Loucy (cell line): ENCODE measurements around the gene SWI5.

ENCODE experiments used
- CTCF ChIP-seq: fragments of 200-600 bp; sonication (generic); conservative IDR thresholded peaks from 2 replicates; pipeline ENCODE4 v1.5.1; 2014; ENCODE audit warnings: mild to moderate bottlenecking, antibody characterized with exemption, low read length
- EZH2phosphoT487 ChIP-seq: fragments of 200-600 bp; IDR thresholded peaks from 2 replicates; pipeline ENCODE4 v1.6.1; 2018; ENCODE audit warnings: antibody characterized with exemption, mild to moderate bottlenecking, moderate library complexity, borderline replicate concordance

GRCh38 chr9:128271512-128271911 lies 4.6 kb upstream of the SWI5 start:
- TF ChIP-seq CTCF, result no peak
- no peak for TF ChIP-seq EZH2phosphoT487
